Omental fat pad (tissue), 4 donors: ENCODE measurements around the gene RRBP1. TPM values are rescaled to one million over a fixed set of nuclear protein-coding genes. Genes with fewer than 3 reads are reported as not detected.

Experiments used
- ATAC-seq: fragments of 150-250 bp; one replicate; pipeline ENCODE4 v1.9.1; 2016; ENCODE audit warnings: mild to moderate bottlenecking, moderate library complexity; ENCODE audit not compliant: low FRiP score
- DNase-seq: peaks from one replicate; pipeline ENCODE4 v3.0.0-alpha.2; 2019; ENCODE audit warnings: low spot score
- CTCF ChIP-seq, 3 donors: fragments of 450-650 bp; IDR thresholded peaks; one replicate each; pipeline ENCODE4 v1.5.1; 2016 to 2017; ENCODE audit warnings: antibody characterized with exemption in 3 of 3, mild to moderate bottlenecking in 3 of 3, moderate library complexity in 2 of 3
- total RNA-seq, 4 donors: library from RNA; depleted of rRNA; stranded (reverse); fragments of >200 nt; gene quantifications; one replicate each; pipeline ENCODE4 v1.1.0, GENCODE V29; 2016

RRBP1 gene
- total RNA-seq, 4 donors from 2014 or later, result 67.9 to 142 (median 87.2) TPM

DNA sequence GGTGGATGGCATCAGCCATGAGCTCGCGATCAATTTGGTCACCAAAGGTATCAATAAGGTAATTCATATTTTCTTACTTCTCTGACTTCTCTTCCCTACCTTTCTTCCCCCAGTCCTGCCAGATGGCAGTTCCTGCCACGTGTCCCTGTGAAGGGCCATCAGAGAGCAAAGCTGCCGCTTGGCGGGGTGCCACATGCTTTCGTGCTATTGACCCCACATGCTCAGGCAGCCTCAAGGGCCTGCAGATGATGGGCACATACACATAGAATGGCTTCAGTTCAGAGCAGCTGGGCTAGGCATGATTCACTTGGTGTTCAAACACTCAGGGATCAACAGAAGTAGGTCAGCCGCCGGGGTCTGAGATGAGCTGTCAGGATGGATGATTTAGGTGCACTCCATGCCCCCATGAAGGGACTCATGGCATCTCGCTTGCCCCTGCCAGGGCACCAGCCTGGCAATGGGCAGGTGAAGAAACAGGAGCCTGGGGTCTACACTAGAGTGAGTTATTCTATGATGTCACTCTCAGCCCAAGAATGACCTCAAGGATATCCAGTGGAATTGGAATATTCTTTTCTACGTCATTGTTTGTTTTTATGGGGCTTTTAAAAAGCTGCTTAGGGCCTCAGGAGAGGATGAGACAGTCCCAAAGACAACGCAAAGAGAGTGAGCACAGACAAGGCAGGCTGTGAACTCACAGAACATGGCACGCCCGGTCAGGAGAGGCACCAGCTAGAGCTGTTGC lies 43.2 kb upstream of the RRBP1 start:
- ATAC-seq (no peak), DNase-seq (no peak)
- TF ChIP-seq CTCF (IDR thresholded peaks at IDR 0.05), result no peak

DNA sequence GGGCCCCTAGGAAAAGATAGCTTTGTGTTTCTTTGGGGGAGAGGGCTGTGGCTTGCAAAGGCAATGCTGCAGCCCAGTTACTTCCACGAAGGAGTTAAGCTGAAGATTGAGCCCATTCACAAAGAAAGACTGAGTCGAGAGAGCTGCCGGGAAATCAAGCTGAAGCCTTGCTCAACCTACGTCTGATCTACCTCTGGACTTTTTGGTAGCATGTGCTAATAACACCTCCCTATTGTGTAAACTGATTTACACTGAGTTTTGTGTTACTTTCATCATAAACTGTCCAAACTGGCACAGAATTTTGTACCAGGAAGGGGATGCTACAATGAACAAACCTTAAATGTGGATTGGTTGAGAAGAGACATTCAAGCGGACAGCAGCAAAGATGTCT lies 41.3 kb upstream of the RRBP1 start:
- ATAC-seq, result no peak
- DNase-seq, result no peak
- TF ChIP-seq CTCF (IDR thresholded peaks at IDR 0.05), result no peak

DNA sequence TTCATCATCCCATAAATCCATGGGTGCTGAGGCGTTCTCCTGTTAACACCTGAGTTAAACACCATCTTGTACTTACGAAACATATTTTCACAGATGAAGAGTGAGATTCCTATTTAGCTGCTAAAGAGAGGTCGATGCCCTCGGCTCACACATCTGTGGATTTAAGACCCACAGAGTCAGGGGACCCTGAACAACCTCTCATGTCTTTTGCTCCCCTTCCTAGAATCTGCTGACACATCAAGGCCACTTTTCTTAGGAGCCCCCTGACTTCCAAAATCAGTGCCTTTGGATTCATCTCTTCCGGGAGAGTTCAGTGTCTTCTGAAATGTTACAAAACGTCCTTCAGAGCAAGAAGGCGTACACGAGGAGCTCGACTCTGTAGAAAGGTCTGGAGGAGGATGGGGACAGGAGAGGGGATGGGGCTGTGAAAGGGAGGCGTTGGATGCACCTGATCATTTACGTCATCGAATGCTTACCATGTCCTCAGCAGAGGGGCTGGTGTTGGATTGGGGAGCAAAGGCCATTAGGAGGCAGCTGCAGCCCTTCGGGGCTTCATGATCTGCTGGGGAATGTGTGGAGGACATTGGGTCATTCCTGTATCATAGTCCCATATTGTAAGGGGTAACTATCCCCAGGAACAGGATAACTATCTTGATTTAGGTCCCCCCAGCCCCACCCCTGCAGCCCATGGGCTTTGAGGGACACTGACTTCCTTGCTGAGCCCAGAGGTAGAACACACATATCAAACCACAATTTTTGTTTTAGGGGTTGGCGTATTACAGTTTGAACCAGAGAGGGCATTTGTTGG lies 40.7 kb upstream of the RRBP1 start:
- no peak for TF ChIP-seq CTCF (IDR thresholded peaks at IDR 0.05)
- ATAC-seq, result no peak
- no peak for DNase-seq

DNA sequence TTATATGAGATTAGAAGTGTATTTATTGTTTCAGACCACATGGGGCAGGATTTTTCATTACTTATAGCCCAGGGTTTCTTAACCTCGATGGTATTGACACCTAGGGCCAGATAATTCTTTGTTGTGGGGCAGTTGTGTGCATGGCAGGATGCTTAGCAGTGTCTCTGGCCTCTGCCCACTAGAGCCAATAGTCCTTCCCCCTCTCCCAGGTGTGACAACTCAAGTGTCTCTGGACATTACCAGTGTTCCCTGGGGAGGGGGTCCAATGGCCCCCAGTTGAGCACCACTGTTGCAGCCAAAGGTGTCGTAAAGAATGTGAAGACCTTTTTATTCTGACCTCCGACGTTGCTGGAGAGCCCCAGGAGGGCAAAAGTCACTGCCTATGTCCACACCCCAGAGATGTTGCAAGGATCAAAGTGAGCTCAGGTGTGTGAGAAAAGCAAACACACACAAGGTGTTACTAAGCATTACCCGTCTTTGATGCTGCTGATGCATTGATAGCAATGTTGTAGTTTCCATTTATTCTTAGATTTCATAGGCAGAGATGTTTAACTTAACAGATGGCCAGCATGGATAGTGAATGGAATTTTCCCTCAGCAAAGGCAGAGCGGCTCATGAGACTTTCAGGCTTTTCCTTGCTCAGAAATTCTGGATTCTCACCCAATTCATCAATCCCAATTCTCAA lies 39.9 kb upstream of the RRBP1 start:
- TF ChIP-seq CTCF (IDR thresholded peaks at IDR 0.05), result no peak
- DNase-seq (no peak), ATAC-seq (no peak)

GRCh38 chr20:17720755-17721154 lies 38.7 kb upstream of the RRBP1 start:
- DNase-seq (no peak), ATAC-seq (no peak)
- no peak for TF ChIP-seq CTCF (IDR thresholded peaks at IDR 0.05)

DNA sequence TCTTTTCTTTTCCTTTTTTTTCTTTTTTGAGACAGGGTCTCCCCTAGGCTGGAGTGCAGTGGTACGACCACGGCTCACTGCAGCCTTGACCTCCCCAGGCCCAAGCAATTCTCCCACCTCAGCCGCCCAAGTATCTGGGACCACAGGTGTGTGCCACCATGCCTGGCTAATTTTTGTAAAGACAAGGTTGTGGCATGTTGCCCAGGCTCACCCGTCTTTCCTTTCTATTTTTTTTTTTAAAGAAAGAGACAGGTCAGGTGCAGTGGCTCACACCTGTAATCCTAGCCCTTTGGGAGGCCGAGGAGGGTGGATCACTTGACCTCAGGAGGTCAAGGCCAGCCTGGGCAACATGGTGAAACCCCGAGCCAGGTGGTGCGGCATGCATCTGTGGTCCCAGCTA lies 34.3 kb upstream of the RRBP1 start:
- no peak for ATAC-seq
- no peak for DNase-seq
- no peak for TF ChIP-seq CTCF (IDR thresholded peaks at IDR 0.05)
